K562 (cell line): ENCODE data around the gene KLK15. TPM values are rescaled to one million over a fixed set of nuclear protein-coding genes. Genes with fewer than 3 reads are reported as not detected.

Source experiments
- ATAC-seq: fragments of 200-7000 bp; cut with Tn5 transposase; 3 replicates; pipeline ENCODE4 v1.9.1; 2020; ENCODE audit warnings: moderate library complexity
- BruUV-seq: library from RNA; stranded (reverse); fragments of 400-500 nt; replicated peaks from 2 replicates; lab custom pipeline; 2021; lab: Mats Ljungman, UMichigan
- CTCF ChIA-PET: fragments of 300-600 bp; formaldehyde crosslinking; extraction: SDS; loops from one replicate; lab custom pipeline; 2021; ENCODE audit warnings: low intra/inter-chr PET ratio; lab: Yijun Ruan, JAX
- POLR2A ChIA-PET: fragments of 300-600, 350-650 bp; sonication (Branson Sonifier 250); formaldehyde crosslinking; extraction: SDS; loops from one replicate; lab custom pipeline; 2021; ENCODE audit warnings: antibody characterized with exemption, inconsistent platforms; lab: Yijun Ruan, JAX
- DNase-seq, 4 experiments: peaks; one replicate each; pipeline versions ENCODE4 v3.0.0 to v3.0.0-alpha.2; 2011 to 2018; ENCODE audit warnings: low spot score in 3 of 4, mixed read lengths in 3 of 4; ENCODE audit errors: extremely low read depth in 1 of 4
- FAIRE-seq: peaks from 2 replicates; lab custom pipeline; 2011; peaks lifted over from hg19 to GRCh38; lab: Jason Lieb, UNC
- H2AFZ ChIP-seq: 2 replicates; pipeline ENCODE4 v1.6.0; 2011; ENCODE audit warnings: low read depth, low read length, control low read depth, inconsistent platforms
- H3K27ac ChIP-seq: fragments of 200-600 bp; 3 replicates; pipeline ENCODE4 v1.8.0; 2011; ENCODE audit warnings: low read depth, mild to moderate bottlenecking, control low read depth, inconsistent platforms, low read length, moderate library complexity, mixed read lengths; ENCODE audit errors: extremely low read depth
- H3K27me3 ChIP-seq, 2 experiments: fragments of 300-600 bp in 1 of 2; 2 replicates in 1 of 2; 3 replicates in 1 of 2; pipeline versions ENCODE4 v1.6.0 to v1.8.0; 2011; ENCODE audit warnings: inconsistent platforms in 2 of 2, low read length in 2 of 2, mild to moderate bottlenecking in 1 of 2, mixed read lengths in 1 of 2, moderate library complexity in 1 of 2; ENCODE audit not compliant: control insufficient read depth in 2 of 2, insufficient read depth in 2 of 2
- H3K36me3 ChIP-seq: fragments of 300-600 bp; 3 replicates; pipeline ENCODE4 v1.8.0; 2011; ENCODE audit warnings: mild to moderate bottlenecking, low read length, inconsistent platforms; ENCODE audit not compliant: control insufficient read depth, insufficient read depth
- H3K4me1 ChIP-seq, 2 experiments: fragments of 200-600 bp in 1 of 2; replicated peaks in 1 of 2; 2 replicates in 1 of 2; 3 replicates in 1 of 2; pipeline versions ENCODE4 v1.5.1 to v1.8.0; 2011; ENCODE audit warnings: inconsistent platforms in 2 of 2, low read length in 2 of 2, mild to moderate bottlenecking in 1 of 2, mixed read lengths in 1 of 2, moderate library complexity in 1 of 2; ENCODE audit not compliant: control insufficient read depth in 2 of 2, insufficient read depth in 2 of 2
- H3K4me2 ChIP-seq: 2 replicates; pipeline ENCODE4 v1.6.1; 2011; ENCODE audit warnings: low read length, control low read depth, inconsistent platforms, mixed read lengths; ENCODE audit not compliant: insufficient read depth
- H3K4me3 ChIP-seq: fragments of 200-600 bp; sonication (generic), shearing (Covaris generic); 2 replicates; pipeline ENCODE4 v1.5.1; 2016; ENCODE audit warnings: control low read depth, inconsistent platforms
- H3K79me2 ChIP-seq: fragments of 200-600 bp; 3 replicates; pipeline ENCODE4 v1.8.0; 2011; ENCODE audit warnings: low read length, inconsistent platforms; ENCODE audit not compliant: control insufficient read depth, insufficient read depth
- H3K9ac ChIP-seq, 2 experiments: 2 replicates each; pipeline versions ENCODE4 v1.6.0 to v1.6.1; 2011; ENCODE audit warnings: low read depth in 2 of 2, low read length in 2 of 2, control low read depth in 1 of 2, inconsistent platforms in 1 of 2, mild to moderate bottlenecking in 1 of 2, mixed read lengths in 1 of 2; ENCODE audit not compliant: insufficient read depth in 1 of 2
- H3K9me1 ChIP-seq: one replicate; pipeline ENCODE4 v1.6.0; 2011; ENCODE audit warnings: inconsistent platforms, mild to moderate bottlenecking, low read length, moderate library complexity; ENCODE audit not compliant: control insufficient read depth, insufficient read depth
- H3K9me3 ChIP-seq: replicated peaks from 2 replicates; pipeline ENCODE4 v1.5.1; 2011; ENCODE audit warnings: low read depth, low read length, inconsistent platforms; ENCODE audit not compliant: control insufficient read depth, insufficient read depth
- H4K20me1 ChIP-seq: replicated peaks from 2 replicates; pipeline ENCODE4 v1.6.1; 2011; ENCODE audit warnings: low read length, inconsistent platforms, mixed read lengths; ENCODE audit not compliant: control insufficient read depth, insufficient read depth
- CBX1 ChIP-seq: sonication (generic); IDR thresholded peaks from 2 replicates; pipeline ENCODE4 v1.6.1; 2016; ENCODE audit warnings: antibody characterized with exemption, low read depth, mild to moderate bottlenecking
- CEBPG ChIP-seq, 3 experiments: fragments of 200-800 bp in 1 of 3; sonication (Bioruptor generic) in 1 of 3; sonication (generic) in 1 of 3; formaldehyde crosslinking in 1 of 3; IDR thresholded peaks in 2 of 3; conservative IDR thresholded peaks in 1 of 3; 2 replicates each; pipeline versions ENCODE4 v1.6.1 to v1.8.0; 2016 to 2022; ENCODE audit warnings: missing compliant biosample characterization in 2 of 3, missing genetic modification characterization in 2 of 3, mild to moderate bottlenecking in 1 of 3, missing genetic modification reagents in 1 of 3
- GABPB1 ChIP-seq: sonication (generic); formaldehyde crosslinking; IDR thresholded peaks from 2 replicates; pipeline ENCODE4 v1.8.0; 2022; ENCODE audit warnings: mild to moderate bottlenecking, missing genetic modification reagents
- XRCC5 ChIP-seq: fragments of 200-400 bp; formaldehyde crosslinking; IDR thresholded peaks from 2 replicates; pipeline ENCODE4 v1.6.1; 2017; ENCODE audit warnings: low read depth, mild to moderate bottlenecking, low read length
- ZNF143 ChIP-seq: sonication (generic); formaldehyde crosslinking; IDR thresholded peaks from 2 replicates; pipeline ENCODE4 v1.9.0; 2022; ENCODE audit warnings: mild to moderate bottlenecking, missing genetic modification reagents
- WGBS: fragments of 100-300 bp; shearing (Covaris generic); methylation state at CpG from one replicate; pipeline ENCODE4 v1.1.6; 2016; ENCODE audit warnings: low coverage, mixed read lengths; ENCODE audit not compliant: insufficient coverage; ENCODE audit errors: missing lambda C conversion rate; 5-methylcytosine and 5-hydroxymethylcytosine counted together
- in situ Hi-C: fragments of 300-500 bp; cut with MboI; formaldehyde crosslinking; loops from 4 replicates; pipeline ENCODE4 v1.15.0; 2018; ENCODE audit warnings: inconsistent platforms, mixed read lengths
- intact Hi-C: fragments of 100-400 bp; cut with micrococcal nuclease; formaldehyde crosslinking; loops from 2 replicates; pipeline ENCODE4 v1.14.2; 2022
- polyA plus RNA-seq, 8 experiments: library from polyadenylated mRNA; depleted of rRNA in 4 of 8; stranded (reverse) in 5 of 8; unstranded in 3 of 8; fragments of >200 nt; fragmentation: Nextera tagmentation in 2 of 8; fragmentation: Illumina TruSeq in 1 of 8; extraction: Ambion mirVana in 2 of 8; extraction: Trizol in 1 of 8; gene quantifications; 2 replicates each; pipeline versions ENCODE4 v1.2.1 to v1.2.3, GENCODE V29; 2011 to 2014; ENCODE audit warnings: inconsistent platforms in 1 of 8, missing spikeins in 1 of 8
- total RNA-seq, 7 experiments: library from RNA; depleted of rRNA in 6 of 7; stranded (reverse); fragments of >200 nt in 6 of 7; fragmentation: Illumina TruSeq in 2 of 7; extraction: Trizol in 2 of 7; gene quantifications; 2 replicates each; pipeline versions ENCODE4 v1.2.1 to v1.2.3, GENCODE V29; 2011 to 2021; ENCODE audit warnings: low replicate concordance in 1 of 7
- TF ChIP-seq, protein P1 (sequence below): sonication (generic); formaldehyde crosslinking; IDR thresholded peaks from 2 replicates; pipeline ENCODE4 v1.8.1; 2023; ENCODE audit warnings: mild to moderate bottlenecking, missing genetic modification reagents
- TF ChIP-seq, protein P2 (sequence below): fragments of 450-650 bp; IDR thresholded peaks from 2 replicates; pipeline ENCODE4 v1.6.1; 2016
- TF ChIP-seq, protein P3 (sequence below), 2 experiments: fragments of 450-650 bp; IDR thresholded peaks; 2 replicates each; pipeline ENCODE4 v1.6.1; 2016; ENCODE audit warnings: mild to moderate bottlenecking in 2 of 2, borderline replicate concordance in 1 of 2, low read depth in 1 of 2, moderate library complexity in 1 of 2

KLK15 gene
- total and polyA plus RNA-seq, 9 of the 15 experiments (the other 6 are each of a cell fraction or from before 2014, with no cell fraction given): not detected

DNA sequence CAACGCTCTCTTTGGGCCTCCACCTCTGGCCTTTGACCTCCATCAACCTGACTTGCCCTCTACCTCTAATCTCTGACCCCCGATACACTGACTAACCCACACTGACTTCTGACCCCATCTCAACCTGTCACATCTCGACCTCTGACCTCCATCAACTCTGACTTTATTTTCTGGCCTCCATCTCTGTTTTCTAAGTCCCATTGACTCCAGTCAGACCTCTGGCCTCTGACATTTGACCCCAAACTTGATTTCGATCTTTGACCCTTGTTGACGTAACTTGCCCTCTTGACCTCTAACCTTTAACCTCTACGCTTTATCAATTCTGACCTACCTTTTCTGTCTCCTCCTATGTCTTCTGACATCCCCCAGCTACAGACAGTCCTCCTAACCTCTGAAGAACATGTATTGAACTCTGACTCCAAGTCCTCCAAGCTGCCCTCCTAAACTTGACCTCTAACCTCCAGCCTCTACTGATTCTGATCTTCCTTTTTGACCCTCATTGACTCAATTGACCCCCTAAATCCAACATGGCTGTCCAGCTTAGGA, 42.4 kb downstream of the KLK15 start:
- no peaks in the 10 kb centered on the region for H3K27me3 ChIP-seq
- H3K9ac ChIP-seq: no peak overlapping the region
- H3K36me3 ChIP-seq: peaks cover 9% of the 10 kb centered on the region; the same call in 2 of the 3 replicates
- no peak overlapping the region for H2AFZ ChIP-seq
- in situ Hi-C loops: loop anchor here (5.0 kb wide), 2 partner anchors 81 to 126 kb away; partner anchors contain the start of gene KLK2
- FAIRE-seq (no peak), DNase-seq (no peak), ATAC-seq (no peak)
- POLR2A ChIA-PET: interaction anchor here (0.6 to 1.6 kb wide), 5 partner anchors 10 to 93 kb away, joined by 3 to 9 read pairs (median 3); no protein-coding TSS in a partner anchor
- BruUV-seq: no TSS peak
- CTCF ChIA-PET: no interaction called here
- H3K4me3 ChIP-seq: no peak overlapping the region
- H3K27ac ChIP-seq: no peak overlapping the region
- H3K9me3 ChIP-seq: no peaks in the 10 kb centered on the region
- H3K9me1 ChIP-seq: peaks cover 8% of the 10 kb centered on the region
- peaks cover 11% of the 10 kb centered on the region for H4K20me1 ChIP-seq
- H3K79me2 ChIP-seq: no peaks in the 10 kb centered on the region
- no peak overlapping the region for H3K4me2 ChIP-seq
- intact Hi-C loops: no loop called here
- H3K4me1 ChIP-seq: peaks cover 7 to 33% of the 10 kb centered on the region in 2 experiments; a peak in 4 of 5 replicates
- WGBS: 70% methylated on average over 6 of the region's 6 CpGs
- TF ChIP-seq, protein P1, sequence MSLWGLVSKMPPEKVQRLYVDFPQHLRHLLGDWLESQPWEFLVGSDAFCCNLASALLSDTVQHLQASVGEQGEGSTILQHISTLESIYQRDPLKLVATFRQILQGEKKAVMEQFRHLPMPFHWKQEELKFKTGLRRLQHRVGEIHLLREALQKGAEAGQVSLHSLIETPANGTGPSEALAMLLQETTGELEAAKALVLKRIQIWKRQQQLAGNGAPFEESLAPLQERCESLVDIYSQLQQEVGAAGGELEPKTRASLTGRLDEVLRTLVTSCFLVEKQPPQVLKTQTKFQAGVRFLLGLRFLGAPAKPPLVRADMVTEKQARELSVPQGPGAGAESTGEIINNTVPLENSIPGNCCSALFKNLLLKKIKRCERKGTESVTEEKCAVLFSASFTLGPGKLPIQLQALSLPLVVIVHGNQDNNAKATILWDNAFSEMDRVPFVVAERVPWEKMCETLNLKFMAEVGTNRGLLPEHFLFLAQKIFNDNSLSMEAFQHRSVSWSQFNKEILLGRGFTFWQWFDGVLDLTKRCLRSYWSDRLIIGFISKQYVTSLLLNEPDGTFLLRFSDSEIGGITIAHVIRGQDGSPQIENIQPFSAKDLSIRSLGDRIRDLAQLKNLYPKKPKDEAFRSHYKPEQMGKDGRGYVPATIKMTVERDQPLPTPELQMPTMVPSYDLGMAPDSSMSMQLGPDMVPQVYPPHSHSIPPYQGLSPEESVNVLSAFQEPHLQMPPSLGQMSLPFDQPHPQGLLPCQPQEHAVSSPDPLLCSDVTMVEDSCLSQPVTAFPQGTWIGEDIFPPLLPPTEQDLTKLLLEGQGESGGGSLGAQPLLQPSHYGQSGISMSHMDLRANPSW (CRISPR knock-in tag): no peak
- TF ChIP-seq CEBPG (CRISPR knock-in tag; IDR thresholded peaks at IDR 0.05) (peak; percentile 18; the same call in 1 of the 2 replicates), CEBPG (tag; conservative IDR thresholded peaks at IDR 0.05 in 1 of 2, IDR thresholded peaks at IDR 0.05 in 1 of 2) (no peak), CBX1 (no peak), GABPB1 (CRISPR knock-in tag) (peak; percentile 60), ZNF143 (CRISPR knock-in tag) (0 out of 2 replicates have a peak, but pooled peaks have one; percentile 34), XRCC5 (0 out of 2 replicates have a peak, but pooled peaks have one; percentile 43)
- TF ChIP-seq, protein P2, sequence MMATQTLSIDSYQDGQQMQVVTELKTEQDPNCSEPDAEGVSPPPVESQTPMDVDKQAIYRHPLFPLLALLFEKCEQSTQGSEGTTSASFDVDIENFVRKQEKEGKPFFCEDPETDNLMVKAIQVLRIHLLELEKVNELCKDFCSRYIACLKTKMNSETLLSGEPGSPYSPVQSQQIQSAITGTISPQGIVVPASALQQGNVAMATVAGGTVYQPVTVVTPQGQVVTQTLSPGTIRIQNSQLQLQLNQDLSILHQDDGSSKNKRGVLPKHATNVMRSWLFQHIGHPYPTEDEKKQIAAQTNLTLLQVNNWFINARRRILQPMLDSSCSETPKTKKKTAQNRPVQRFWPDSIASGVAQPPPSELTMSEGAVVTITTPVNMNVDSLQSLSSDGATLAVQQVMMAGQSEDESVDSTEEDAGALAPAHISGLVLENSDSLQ: 0 out of 2 replicates have a peak, but pooled peaks have one; percentile 12
- TF ChIP-seq, protein P3, sequence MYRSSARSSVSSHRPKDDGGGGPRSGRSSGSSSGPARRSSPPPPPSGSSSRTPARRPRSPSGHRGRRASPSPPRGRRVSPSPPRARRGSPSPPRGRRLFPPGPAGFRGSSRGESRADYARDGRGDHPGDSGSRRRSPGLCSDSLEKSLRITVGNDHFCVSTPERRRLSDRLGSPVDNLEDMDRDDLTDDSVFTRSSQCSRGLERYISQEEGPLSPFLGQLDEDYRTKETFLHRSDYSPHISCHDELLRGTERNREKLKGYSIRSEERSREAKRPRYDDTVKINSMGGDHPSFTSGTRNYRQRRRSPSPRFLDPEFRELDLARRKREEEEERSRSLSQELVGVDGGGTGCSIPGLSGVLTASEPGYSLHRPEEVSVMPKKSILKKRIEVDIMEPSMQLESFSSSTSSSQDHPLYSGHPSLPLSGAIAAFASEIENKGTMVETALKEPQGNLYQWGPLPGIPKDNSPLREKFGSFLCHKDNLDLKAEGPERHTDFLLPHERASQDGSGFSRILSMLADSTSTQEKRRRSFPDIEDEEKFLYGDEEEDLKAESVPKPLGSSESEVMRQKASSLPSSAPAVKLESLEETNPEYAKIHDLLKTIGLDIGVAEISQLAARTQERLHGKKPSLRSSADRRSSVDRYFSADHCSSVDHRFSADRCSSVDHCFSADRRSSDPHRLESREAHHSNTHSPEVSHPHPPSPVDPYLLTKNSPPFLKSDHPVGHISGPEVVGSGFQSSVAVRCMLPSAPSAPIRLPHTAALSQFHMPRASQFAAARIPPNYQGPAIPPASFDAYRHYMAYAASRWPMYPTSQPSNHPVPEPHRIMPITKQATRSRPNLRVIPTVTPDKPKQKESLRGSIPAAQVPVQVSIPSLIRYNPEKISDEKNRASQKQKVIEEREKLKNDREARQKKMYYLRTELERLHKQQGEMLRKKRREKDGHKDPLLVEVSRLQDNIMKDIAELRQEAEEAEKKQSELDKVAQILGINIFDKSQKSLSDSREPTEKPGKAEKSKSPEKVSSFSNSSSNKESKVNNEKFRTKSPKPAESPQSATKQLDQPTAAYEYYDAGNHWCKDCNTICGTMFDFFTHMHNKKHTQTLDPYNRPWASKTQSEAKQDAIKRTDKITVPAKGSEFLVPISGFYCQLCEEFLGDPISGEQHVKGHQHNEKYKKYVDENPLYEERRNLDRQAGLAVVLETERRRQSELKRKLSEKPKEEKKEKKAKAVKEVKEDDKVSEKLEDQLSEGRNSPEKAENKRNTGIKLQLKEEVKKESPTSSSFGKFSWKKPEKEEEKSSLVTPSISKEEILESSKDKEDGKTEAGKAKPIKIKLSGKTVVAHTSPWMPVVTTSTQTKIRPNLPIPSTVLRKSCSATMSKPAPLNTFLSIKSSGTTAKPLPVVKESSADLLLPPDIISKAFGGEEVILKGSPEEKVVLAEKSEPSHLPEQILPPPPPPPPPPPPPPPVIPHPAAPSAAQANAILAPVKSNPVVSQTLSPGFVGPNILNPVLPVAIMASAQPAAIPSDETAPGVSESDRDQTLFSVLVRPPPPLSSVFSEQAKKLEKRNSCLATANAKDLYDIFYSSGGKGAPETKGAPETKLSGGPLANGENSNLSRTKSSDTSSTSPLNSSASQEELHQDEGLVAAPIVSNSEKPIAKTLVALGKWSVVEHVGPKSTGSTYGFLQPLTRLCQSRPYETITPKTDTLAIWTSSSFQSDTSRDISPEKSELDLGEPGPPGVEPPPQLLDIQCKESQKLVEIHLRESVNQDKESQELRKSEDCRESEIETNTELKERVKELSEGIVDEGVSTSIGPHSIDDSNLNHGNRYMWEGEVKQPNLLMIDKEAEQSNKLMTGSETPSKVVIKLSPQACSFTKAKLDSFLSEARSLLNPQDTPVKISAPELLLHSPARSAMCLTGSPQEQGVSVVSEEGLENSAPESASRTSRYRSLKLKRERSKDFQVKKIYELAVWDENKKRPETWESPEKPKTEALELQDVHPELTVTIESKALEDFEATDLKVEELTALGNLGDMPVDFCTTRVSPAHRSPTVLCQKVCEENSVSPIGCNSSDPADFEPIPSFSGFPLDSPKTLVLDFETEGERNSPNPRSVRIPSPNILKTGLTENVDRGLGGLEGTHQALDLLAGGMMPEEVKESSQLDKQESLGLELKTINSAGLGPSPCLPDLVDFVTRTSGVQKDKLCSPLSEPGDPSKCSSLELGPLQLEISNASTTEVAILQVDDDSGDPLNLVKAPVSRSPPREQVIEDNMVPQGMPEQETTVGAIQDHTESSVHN (IDR thresholded peaks at IDR 0.05; ENCODE audit: borderline replicate concordance in 1 of 2, low read depth in 1 of 2): no peak
